Gastroesophageal sphincter (tissue), 4 donors: ENCODE data around the gene KCNN3. TPM values are rescaled to one million over a fixed set of nuclear protein-coding genes. Genes with fewer than 3 reads are reported as not detected.

Experiments used
- ATAC-seq: fragments of 150-250 bp; one replicate; pipeline ENCODE4 v1.9.1; 2016; ENCODE audit warnings: mild to moderate bottlenecking, moderate library complexity
- H3K27ac ChIP-seq, 4 donors: fragments of 200-600 bp; sonication (generic) in 3 of 4; 1 replicate in 3 of 4; 2 replicates in 1 of 4; pipeline ENCODE4 v1.5.1; 2016 to 2019
- H3K27me3 ChIP-seq: fragments of 200-600 bp; sonication (generic); one replicate; pipeline ENCODE4 v1.5.1; 2019
- H3K36me3 ChIP-seq, 2 donors: fragments of 200-600 bp; sonication (generic); one replicate each; pipeline ENCODE4 v1.5.1; 2019; ENCODE audit warnings: control low read depth in 1 of 2
- H3K4me1 ChIP-seq, 3 donors: fragments of 200-600 bp; sonication (generic); 1 replicate in 2 of 3; 2 replicates in 1 of 3; pipeline ENCODE4 v1.5.1; 2016 to 2019; ENCODE audit warnings: control low read depth in 2 of 3
- H3K4me3 ChIP-seq, 2 donors: fragments of 200-600 bp; sonication (generic); one replicate each; pipeline ENCODE4 v1.5.1; 2019; ENCODE audit warnings: mild to moderate bottlenecking in 1 of 2, moderate library complexity in 1 of 2
- H3K9me3 ChIP-seq, 3 donors: fragments of 200-600 bp; sonication (generic); one replicate each; pipeline ENCODE4 v1.5.1; 2017 to 2019; ENCODE audit warnings: control low read depth in 2 of 3
- EP300 ChIP-seq: sonication (generic); formaldehyde crosslinking; IDR thresholded peaks from one replicate; pipeline ENCODE4 v1.6.1; 2017; ENCODE audit warnings: antibody characterized with exemption, mild to moderate bottlenecking
- POLR2A ChIP-seq, 2 donors: fragments of 450-650 bp; IDR thresholded peaks; one replicate each; pipeline ENCODE4 v1.6.1; 2017; ENCODE audit warnings: antibody characterized with exemption in 2 of 2, mild to moderate bottlenecking in 2 of 2, moderate library complexity in 1 of 2
- POLR2AphosphoS5 ChIP-seq: sonication (generic); formaldehyde crosslinking; IDR thresholded peaks from one replicate; pipeline ENCODE4 v1.6.1; 2017; ENCODE audit warnings: antibody characterized with exemption
- WGBS, 2 donors: methylation state at CpG; one replicate each; pipeline ENCODE4 v1.1.5; 2018; ENCODE audit warnings: low coverage in 1 of 2; 5-methylcytosine and 5-hydroxymethylcytosine counted together
- total RNA-seq, 4 donors: library from RNA; depleted of rRNA; stranded (reverse); fragments of >200 nt; gene quantifications; one replicate each; pipeline ENCODE4 v1.1.0, GENCODE V29; 2016
- TF ChIP-seq, protein P1 (sequence below), 4 experiments: fragments of 200-600 bp in 2 of 4; fragments of 450-650 bp in 2 of 4; sonication (generic) in 1 of 4; IDR thresholded peaks; one replicate each; pipeline ENCODE4 v1.5.1; 2017 to 2019; ENCODE audit warnings: antibody characterized with exemption in 4 of 4, mild to moderate bottlenecking in 2 of 4, moderate library complexity in 2 of 4

Gene KCNN3
- total RNA-seq, 4 donors from 2014 or later: 1.8 to 13.7 (median 8.1) TPM

DNA sequence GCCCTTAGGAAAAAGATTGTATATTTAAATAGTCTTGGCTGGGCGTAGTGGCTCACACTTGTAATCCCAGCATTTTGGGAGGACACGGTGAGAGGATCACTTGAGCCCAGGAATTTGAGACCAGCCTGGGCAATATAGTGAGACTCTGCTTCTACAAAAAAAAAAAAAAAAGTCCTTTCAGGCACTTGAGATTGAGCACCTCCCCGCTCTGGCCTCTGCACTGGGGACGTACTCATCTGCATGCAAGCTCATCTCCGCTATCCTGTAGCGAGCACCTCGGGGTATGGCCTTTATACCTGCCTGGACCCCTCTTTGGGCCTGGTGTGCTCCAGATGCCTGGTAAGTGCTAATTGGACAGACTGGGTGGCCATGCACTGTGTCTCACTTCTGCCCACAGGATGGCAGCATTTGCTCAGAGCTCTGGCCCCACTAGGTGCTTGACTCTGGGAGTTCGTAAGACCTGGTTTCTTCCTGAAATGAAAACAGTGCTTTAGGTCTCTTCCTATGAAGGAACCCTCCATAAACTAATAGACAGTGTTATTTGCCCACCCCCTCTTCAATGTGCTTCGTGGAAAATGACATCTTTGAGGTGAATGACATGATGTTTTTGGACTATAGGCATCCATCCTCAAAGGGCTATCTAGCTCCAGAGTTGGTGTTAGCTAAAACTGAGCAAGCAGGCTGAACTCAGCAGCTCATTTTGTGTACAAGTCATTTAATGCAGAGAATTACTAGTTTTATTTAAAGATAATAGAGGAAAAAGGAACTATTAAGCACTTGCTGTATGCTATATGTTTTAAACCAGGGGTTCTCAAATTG lies 200.4 kb downstream of the KCNN3 start:
- no peak for TF ChIP-seq POLR2AphosphoS5
- no peak for TF ChIP-seq EP300
- TF ChIP-seq, protein P1, sequence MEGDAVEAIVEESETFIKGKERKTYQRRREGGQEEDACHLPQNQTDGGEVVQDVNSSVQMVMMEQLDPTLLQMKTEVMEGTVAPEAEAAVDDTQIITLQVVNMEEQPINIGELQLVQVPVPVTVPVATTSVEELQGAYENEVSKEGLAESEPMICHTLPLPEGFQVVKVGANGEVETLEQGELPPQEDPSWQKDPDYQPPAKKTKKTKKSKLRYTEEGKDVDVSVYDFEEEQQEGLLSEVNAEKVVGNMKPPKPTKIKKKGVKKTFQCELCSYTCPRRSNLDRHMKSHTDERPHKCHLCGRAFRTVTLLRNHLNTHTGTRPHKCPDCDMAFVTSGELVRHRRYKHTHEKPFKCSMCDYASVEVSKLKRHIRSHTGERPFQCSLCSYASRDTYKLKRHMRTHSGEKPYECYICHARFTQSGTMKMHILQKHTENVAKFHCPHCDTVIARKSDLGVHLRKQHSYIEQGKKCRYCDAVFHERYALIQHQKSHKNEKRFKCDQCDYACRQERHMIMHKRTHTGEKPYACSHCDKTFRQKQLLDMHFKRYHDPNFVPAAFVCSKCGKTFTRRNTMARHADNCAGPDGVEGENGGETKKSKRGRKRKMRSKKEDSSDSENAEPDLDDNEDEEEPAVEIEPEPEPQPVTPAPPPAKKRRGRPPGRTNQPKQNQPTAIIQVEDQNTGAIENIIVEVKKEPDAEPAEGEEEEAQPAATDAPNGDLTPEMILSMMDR (IDR thresholded peaks at IDR 0.05): peak in 3 of 4 experiments; percentile 83 to 86 (median 86)
- Histone ChIP-seq H3K4me1 (no peaks in the 10 kb centered on the region), H3K4me3 (no peak overlapping the region), H3K36me3 (no peaks in the 10 kb centered on the region), H3K27ac (no peak overlapping the region), H3K9me3 (no peaks in the 10 kb centered on the region), H3K27me3 (no peaks in the 10 kb centered on the region)
- WGBS, 2 donors: 46 to 80% methylated on average over 1 to 9 of the region's 9 CpGs
- peak; percentile 88 for ATAC-seq

DNA sequence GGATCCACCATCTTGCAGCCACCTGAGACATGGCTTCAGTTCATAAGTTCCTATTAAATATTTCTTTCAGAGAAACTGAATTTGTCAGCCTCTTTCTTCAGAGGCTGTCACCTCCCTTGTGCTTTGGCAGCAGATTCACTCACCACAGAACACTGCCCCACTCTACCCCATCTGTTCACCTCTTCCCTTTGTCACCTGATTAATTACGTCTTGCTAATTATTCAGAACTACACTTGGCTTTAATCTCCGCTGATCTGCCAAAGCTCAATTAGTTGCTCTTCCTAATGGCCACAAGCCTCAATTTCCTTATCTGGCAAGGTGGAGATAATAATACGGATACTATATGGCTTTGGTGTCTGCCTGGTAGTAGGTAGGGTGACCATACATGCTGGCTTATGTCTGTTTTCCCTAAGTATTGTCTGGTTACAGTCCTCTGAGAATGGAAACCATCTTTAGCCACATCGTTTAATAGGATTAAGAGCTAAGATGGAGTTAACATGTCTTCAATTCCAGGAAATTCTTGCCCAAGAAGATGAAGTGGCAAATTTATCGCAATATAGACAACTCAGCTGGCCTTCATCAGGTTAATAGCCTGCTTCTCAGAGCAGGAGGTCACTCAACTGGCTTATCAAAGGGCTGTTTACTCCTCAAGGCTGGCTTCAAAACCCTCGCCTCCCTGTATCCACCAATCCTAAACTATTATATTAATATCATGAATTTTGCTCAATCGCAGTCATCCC lies 203.9 kb downstream of the KCNN3 start:
- no peaks in the 10 kb centered on the region for H3K36me3 ChIP-seq
- TF ChIP-seq, protein P1 (IDR thresholded peaks at IDR 0.05): no peak
- TF ChIP-seq EP300 (no peak), POLR2AphosphoS5 (no peak), POLR2A (IDR thresholded peaks at IDR 0.05) (no peak)
- H3K27ac ChIP-seq: no peak overlapping the region
- ATAC-seq: no peak
- no peaks in the 10 kb centered on the region for H3K9me3 ChIP-seq
- H3K4me1 ChIP-seq: no peaks in the 10 kb centered on the region
- WGBS, 2 donors: 68 to 71% methylated on average over 7 of the region's 7 CpGs
- H3K27me3 ChIP-seq: no peaks in the 10 kb centered on the region
- no peak overlapping the region for H3K4me3 ChIP-seq

DNA sequence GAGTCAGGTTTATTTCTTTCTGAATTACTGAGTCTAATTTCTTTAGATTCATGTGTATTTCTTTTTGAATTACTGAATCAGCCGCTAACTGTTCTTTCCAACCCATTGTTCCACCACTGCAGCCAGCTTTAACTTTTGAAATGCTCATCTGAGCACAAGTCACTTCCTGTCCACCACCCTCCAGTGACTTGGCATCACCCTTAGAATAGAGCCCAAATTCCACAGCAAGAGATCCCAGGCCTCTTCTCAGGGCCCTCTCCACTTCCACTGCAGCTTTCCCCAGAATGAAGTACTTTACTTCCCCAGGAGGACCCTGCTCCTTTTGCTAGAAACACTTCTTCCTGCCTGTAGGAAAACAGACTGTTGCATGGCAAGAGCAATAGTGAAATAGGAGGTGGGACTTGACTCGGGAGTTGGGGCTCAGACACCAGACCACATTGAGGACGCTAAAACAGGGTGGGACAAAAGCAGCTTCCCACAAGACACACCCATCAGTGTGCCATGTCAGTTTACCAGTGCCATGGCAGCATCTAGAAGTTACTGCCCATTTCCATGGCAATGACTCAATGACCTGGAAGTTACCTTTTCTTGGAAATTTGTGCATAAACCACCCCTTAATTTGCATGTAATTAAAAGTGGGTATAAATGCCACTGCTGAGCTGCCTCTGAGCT lies 205.6 kb downstream of the KCNN3 start:
- H3K27ac ChIP-seq: no peak overlapping the region
- no peaks in the 10 kb centered on the region for H3K9me3 ChIP-seq
- no peaks in the 10 kb centered on the region for H3K4me1 ChIP-seq
- TF ChIP-seq POLR2AphosphoS5 (no peak), POLR2A (IDR thresholded peaks at IDR 0.05) (no peak), EP300 (no peak)
- TF ChIP-seq, protein P1 (IDR thresholded peaks at IDR 0.05): no peak
- H3K27me3 ChIP-seq: peaks cover 9% of the 10 kb centered on the region
- no peaks in the 10 kb centered on the region for H3K36me3 ChIP-seq
- 89% methylated on average over 1 of the region's 3 CpGs; no CpG with 5 or more reads in 1 of the 2 donors for WGBS, 2 donors
- ATAC-seq: no peak
- no peak overlapping the region for H3K4me3 ChIP-seq

DNA sequence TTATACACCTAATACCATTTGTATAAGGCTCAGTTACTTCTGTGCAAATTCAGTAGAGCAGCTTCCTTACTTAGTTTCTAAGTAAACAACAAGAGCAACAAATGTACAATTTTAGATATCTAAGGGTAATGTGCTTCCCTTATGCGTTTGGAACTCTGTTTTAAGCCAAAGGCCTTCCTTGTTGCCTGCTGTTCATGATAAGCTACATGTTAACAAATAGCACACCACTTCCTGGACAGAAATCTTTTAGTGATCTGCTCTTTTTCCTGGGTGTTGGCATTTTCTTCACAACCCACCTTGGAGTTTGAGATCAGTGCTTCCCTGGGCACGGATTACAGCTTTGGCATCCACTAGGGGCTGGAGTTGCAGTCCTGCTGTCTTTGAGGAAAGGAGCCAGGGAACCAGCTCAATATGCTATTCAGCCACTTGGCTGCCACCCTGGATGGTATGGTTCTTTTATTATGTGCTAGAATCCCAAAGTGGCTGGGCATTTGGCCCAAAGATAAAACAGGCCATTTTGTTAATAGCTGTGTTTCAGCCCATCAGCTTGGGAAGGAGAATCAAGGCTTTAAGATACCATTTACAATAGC lies 206.5 kb downstream of the KCNN3 start:
- H3K4me1 ChIP-seq: no peaks in the 10 kb centered on the region
- no peaks in the 10 kb centered on the region for H3K9me3 ChIP-seq
- no peak overlapping the region for H3K27ac ChIP-seq
- TF ChIP-seq POLR2AphosphoS5 (no peak), EP300 (no peak), POLR2A (IDR thresholded peaks at IDR 0.05) (no peak)
- TF ChIP-seq, protein P1 (IDR thresholded peaks at IDR 0.05): no peak
- no peaks in the 10 kb centered on the region for H3K36me3 ChIP-seq
- no peak overlapping the region for H3K4me3 ChIP-seq
- H3K27me3 ChIP-seq: peaks cover 13% of the 10 kb centered on the region
- ATAC-seq: no peak
- WGBS, 2 donors: 53 to 69% methylated on average over 1 to 2 of the region's 2 CpGs
